ENCODE data around the gene RYR1.
"Not testable (repeated sequence)": the region's sequence is repeated elsewhere in the genome, so short reads cannot be mapped to it uniquely, and the experiment has no call there.

- not testable (repeated sequence) for TF ChIP-seq POLR2A, CTCF (IDR thresholded peaks at IDR 0.05)
Observed at GRCh38 chr19:38427035-38427677, 6.3 kb upstream of the RYR1 start.
